SK-N-SH treated with all-trans-retinoic acid at 6 μM for 48 hours (cell line): Measurements from ENCODE around the gene TUBA4A.

ENCODE experiments used
- ATAC-seq: fragments of 200-7000 bp; cut with Tn5 transposase; 3 replicates; pipeline ENCODE4 v1.9.1; 2020; ENCODE audit warnings: mild to moderate bottlenecking, moderate library complexity
- ARNTL ChIP-seq: fragments of 450-650 bp; formaldehyde crosslinking; IDR thresholded peaks from 2 replicates; pipeline ENCODE4 v1.5.0; 2020; ENCODE audit warnings: low read depth, mild to moderate bottlenecking, moderate library complexity, borderline replicate concordance
- BACH2 ChIP-seq: fragments of 250-450 bp; sonication (Bioruptor Pico); IDR thresholded peaks from 2 replicates; pipeline ENCODE4 v1.9.0; 2021; ENCODE audit warnings: mild to moderate bottlenecking, borderline replicate concordance
- CREB5 ChIP-seq: fragments of 250-450 bp; sonication (Bioruptor Pico); IDR thresholded peaks from 2 replicates; pipeline ENCODE4 v1.5.1; 2020; ENCODE audit warnings: low read depth, mild to moderate bottlenecking, moderate library complexity
- CSRNP3 ChIP-seq: fragments of 250-450 bp; sonication (Bioruptor Pico); IDR thresholded peaks from 2 replicates; pipeline ENCODE4 v1.5.1; 2021; ENCODE audit warnings: mild to moderate bottlenecking, moderate library complexity
- GLIS3 ChIP-seq: fragments of 250-450 bp; sonication (Bioruptor Pico); IDR thresholded peaks from 2 replicates; pipeline ENCODE4 v1.5.0; 2020; ENCODE audit warnings: mild to moderate bottlenecking, moderate library complexity
- ISL1 ChIP-seq: fragments of 250-450 bp; sonication (Bioruptor Pico); IDR thresholded peaks from 2 replicates; pipeline ENCODE4 v2.1.2; 2022; ENCODE audit warnings: mild to moderate bottlenecking, moderate library complexity
- OSR1 ChIP-seq: fragments of 250-450 bp; sonication (Bioruptor Pico); IDR thresholded peaks from 2 replicates; pipeline ENCODE4 v1.8.0; 2022; ENCODE audit warnings: moderate library complexity, mild to moderate bottlenecking, inconsistent platforms
- PATZ1 ChIP-seq: fragments of 250-450 bp; sonication (Bioruptor Pico); IDR thresholded peaks from 2 replicates; pipeline ENCODE4 v1.8.0; 2020; ENCODE audit warnings: mild to moderate bottlenecking, moderate library complexity, borderline replicate concordance
- POU6F1 ChIP-seq: fragments of 250-450 bp; sonication (Bioruptor Pico); IDR thresholded peaks from 2 replicates; pipeline ENCODE4 v1.8.0; 2021; ENCODE audit warnings: low read depth, mild to moderate bottlenecking, moderate library complexity, borderline replicate concordance
- PPARA ChIP-seq: fragments of 250-450 bp; sonication (Bioruptor Pico); IDR thresholded peaks from 2 replicates; pipeline ENCODE4 v1.5.0; 2020; ENCODE audit warnings: mild to moderate bottlenecking, borderline replicate concordance
- SNAI2 ChIP-seq: fragments of 250-450 bp; sonication (Bioruptor Pico); IDR thresholded peaks from 2 replicates; pipeline ENCODE4 v1.5.0; 2020; ENCODE audit warnings: mild to moderate bottlenecking, moderate library complexity
- TCF4 ChIP-seq: fragments of 250-450 bp; sonication (Bioruptor Pico); IDR thresholded peaks from 2 replicates; pipeline ENCODE4 v1.8.0; 2021; ENCODE audit warnings: mild to moderate bottlenecking, moderate library complexity, borderline replicate concordance
- TOX ChIP-seq: fragments of 250-450 bp; sonication (Bioruptor Pico); IDR thresholded peaks from 2 replicates; pipeline ENCODE4 v1.8.0; 2021; ENCODE audit warnings: mild to moderate bottlenecking, moderate library complexity, borderline replicate concordance
- TSHZ2 ChIP-seq: fragments of 250-450 bp; sonication (Bioruptor Pico); IDR thresholded peaks from 2 replicates; pipeline ENCODE4 v1.5.0; 2020; ENCODE audit warnings: mild to moderate bottlenecking, moderate library complexity
- ZFP3 ChIP-seq: fragments of 250-450 bp; sonication (Bioruptor Pico); IDR thresholded peaks from 2 replicates; pipeline ENCODE4 v1.5.0; 2020; ENCODE audit warnings: mild to moderate bottlenecking, moderate library complexity
- ZNF565 ChIP-seq: fragments of 450-650 bp; formaldehyde crosslinking; conservative IDR thresholded peaks from 2 replicates; pipeline ENCODE4 v1.5.0; 2020; ENCODE audit warnings: low read depth, mild to moderate bottlenecking, moderate library complexity
- ZNF70 ChIP-seq: fragments of 450-650 bp; formaldehyde crosslinking; IDR thresholded peaks from 2 replicates; pipeline ENCODE4 v1.5.0; 2020; ENCODE audit warnings: mild to moderate bottlenecking, moderate library complexity
- ZNF8 ChIP-seq: fragments of 450-650 bp; formaldehyde crosslinking; IDR thresholded peaks from 2 replicates; pipeline ENCODE4 v1.5.0; 2020; ENCODE audit warnings: mild to moderate bottlenecking, moderate library complexity

TUBA4A gene

GRCh38 chr2:219290381-219291171 lies 36.9 kb upstream of the TUBA4A start:
- TF ChIP-seq ISL1 (CRISPR knock-in tag) (no peak), ZNF70 (CRISPR knock-in tag) (no peak), GLIS3 (CRISPR knock-in tag) (no peak), TOX (CRISPR knock-in tag) (no peak), ZNF8 (CRISPR knock-in tag) (no peak)
- ATAC-seq, result no peak

GRCh38 chr2:219289537-219290361 lies 36.0 kb upstream of the TUBA4A start:
- no peak for TF ChIP-seq POU6F1 (CRISPR knock-in tag)
- TF ChIP-seq ZNF8 (CRISPR knock-in tag), result no peak
- TF ChIP-seq ISL1 (CRISPR knock-in tag), result no peak
- TF ChIP-seq ARNTL (CRISPR knock-in tag), result no peak
- no peak for TF ChIP-seq PPARA (CRISPR knock-in tag)
- no peak for TF ChIP-seq PATZ1 (CRISPR knock-in tag)
- TF ChIP-seq ZNF70 (CRISPR knock-in tag), result no peak
- no peak for TF ChIP-seq TCF4
- no peak for TF ChIP-seq OSR1 (CRISPR knock-in tag)
- TF ChIP-seq TOX (CRISPR knock-in tag), result no peak
- no peak for TF ChIP-seq CSRNP3
- no peak for TF ChIP-seq SNAI2 (CRISPR knock-in tag)
- peak; percentile 79 for ATAC-seq

GRCh38 chr2:219289195-219289536 lies 35.4 kb upstream of the TUBA4A start:
- ATAC-seq, result no peak
- peak; percentile 84; the same call in 1 of the 2 replicates for TF ChIP-seq ZFP3 (CRISPR knock-in tag)
- TF ChIP-seq ZNF565 (CRISPR knock-in tag), result no peak
- no peak for TF ChIP-seq CREB5 (CRISPR knock-in tag)
- TF ChIP-seq TSHZ2, result no peak
- TF ChIP-seq BACH2 (CRISPR knock-in tag), result no peak
- no peak for TF ChIP-seq CSRNP3
- TF ChIP-seq SNAI2 (CRISPR knock-in tag), result no peak
- TF ChIP-seq ZNF70 (CRISPR knock-in tag), result no peak
